ENCODE measurements around the gene LRRC46. TPM values are rescaled to one million over a fixed set of nuclear protein-coding genes. Genes with fewer than 3 reads are reported as not detected.

The LRRC46 gene
- total and polyA plus RNA-seq, 10 of the 15 experiments (the other 5 are each of a cell fraction or from before 2014, with no cell fraction given): 0.15 to 1.8 (median 0.38) TPM; not detected in 1

DNA sequence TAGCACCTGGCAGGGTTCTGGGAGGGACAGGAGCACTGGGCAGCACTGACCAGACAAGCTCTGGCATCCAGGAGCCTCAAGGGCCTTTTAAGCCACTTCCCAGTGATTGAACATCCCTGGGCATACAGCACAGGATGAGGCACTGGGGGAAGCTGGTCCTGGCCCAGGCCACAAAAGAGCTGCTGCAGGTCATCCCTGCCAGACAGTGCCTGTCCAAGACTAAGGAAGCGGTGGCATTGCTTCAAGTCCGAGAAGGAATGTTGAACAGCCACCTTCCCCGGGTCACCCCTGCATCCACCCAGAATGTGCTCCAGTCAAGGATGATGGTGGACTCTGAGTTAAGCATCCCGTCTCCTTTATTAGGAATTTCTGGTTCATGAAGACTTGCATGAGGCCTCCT lies 8.7 kb upstream of the LRRC46 start:
- Histone ChIP-seq H3K4me1 (ENCODE audit: control insufficient read depth, insufficient read depth, low read length) (peaks cover 10% of the 10 kb centered on the region), H3K4me3 (no peak overlapping the region), H4K20me1 (ENCODE audit: control insufficient read depth, insufficient read depth) (no peaks in the 10 kb centered on the region), H3K9me3 (replicated peaks; ENCODE audit: control insufficient read depth, insufficient read depth, low read length) (no peaks in the 10 kb centered on the region), H2AFZ (ENCODE audit: control insufficient read depth, low read depth, low read length) (no peak overlapping the region), H3K79me2 (ENCODE audit: control insufficient read depth, insufficient read depth, low read length) (peaks cover 7% of the 10 kb centered on the region; the same call in 1 of the 2 replicates), H3K36me3 (ENCODE audit: control insufficient read depth in 2 of 2, insufficient read depth in 2 of 2, low read length in 1 of 2) (peaks cover 11 to 16% of the 10 kb centered on the region in 2 experiments; a peak in 3 of 4 replicates), H3K27me3 (replicated peaks in 1 of 2; ENCODE audit: control insufficient read depth in 2 of 2, insufficient read depth in 2 of 2, low read length in 1 of 2) (no peaks in the 10 kb centered on the region), H3K4me2 (ENCODE audit: control insufficient read depth, insufficient read depth) (no peak overlapping the region), H3K9ac (ENCODE audit: control insufficient read depth, insufficient read depth, low read length) (no peak overlapping the region), H3K27ac (ENCODE audit: control insufficient read depth, insufficient read depth) (no peak overlapping the region)
- 98% methylated on average over 4 of the region's 4 CpGs for WGBS (ENCODE audit: insufficient coverage, insufficient replicate concordance, low lambda C conversion rate, missing lambda C conversion rate)
- no peak for ATAC-seq
- ChIA-PET POLR2A (interaction anchor here (1.9 to 2.1 kb wide), 2 partner anchors 9 to 18 kb away, joined by 5 to 14 read pairs; partner anchors contain the start of genes LRRC46, MRPL10 and SCRN2), CTCF (interaction anchor here (1.3 to 2.5 kb wide), 6 partner anchors 8 to 170 kb away, joined by 3 to 20 read pairs (median 6); partner anchors contain the start of genes LRRC46, MRPL10 and SCRN2), RAD21 (ENCODE audit: unreplicated experiment) (no interaction called here), SMC1A (ENCODE audit: uncharacterized antibody, unreplicated experiment) (interaction anchor here (1.0 kb wide), 1 partner anchor 17 kb away, joined by 3 read pairs; no protein-coding TSS in a partner anchor)
- no peak for TF ChIP-seq HCFC1 (IDR thresholded peaks at IDR 0.05; ENCODE audit: low read length)
- no peak for TF ChIP-seq ZNF217 (IDR thresholded peaks at IDR 0.05)
- no peak for TF ChIP-seq MYB (IDR thresholded peaks at IDR 0.05; ENCODE audit: borderline replicate concordance, low read depth, low read length)
- TF ChIP-seq ASH2L (IDR thresholded peaks at IDR 0.05; ENCODE audit: borderline replicate concordance, low read depth): no peak
- peak; percentile 17; the same call in 1 of the 2 replicates for TF ChIP-seq POLR2A (IDR thresholded peaks at IDR 0.05; ENCODE audit: low read depth, low read length)
- BruUV-seq (replicated peaks): no TSS peak
- no peak for DNase-seq (ENCODE audit: low read depth, low spot score)
- no peak for FAIRE-seq
- in situ Hi-C loops (cut with MboI) (no loop called here), intact Hi-C loops (cut with micrococcal nuclease; ENCODE audit: unreplicated experiment) (no loop called here)

DNA sequence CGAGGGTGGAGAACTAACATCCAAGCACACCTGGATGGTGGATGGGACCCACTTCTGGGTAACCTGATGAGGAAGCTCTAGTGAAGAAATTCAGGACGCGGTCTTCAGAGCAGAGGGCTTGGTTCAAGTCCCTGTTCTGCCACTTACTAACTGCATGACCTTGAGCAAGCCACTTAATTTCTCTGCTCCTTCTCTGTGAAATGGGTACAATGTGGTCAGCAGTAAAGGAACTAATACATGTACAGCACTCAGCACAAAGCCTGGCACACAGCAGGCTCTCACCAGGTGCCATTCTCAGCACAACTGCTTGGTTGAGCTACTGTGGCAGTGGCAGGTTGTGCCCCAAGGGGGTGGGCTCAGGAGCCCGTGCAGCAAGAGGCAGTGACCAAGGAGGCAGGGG lies 8.0 kb upstream of the LRRC46 start:
- RAD21 ChIA-PET (ENCODE audit: unreplicated experiment): no interaction called here
- 76% methylated on average over 4 of the region's 4 CpGs for WGBS (ENCODE audit: insufficient coverage, insufficient replicate concordance, low lambda C conversion rate, missing lambda C conversion rate)
- in situ Hi-C loops (cut with MboI): no loop called here
- POLR2A ChIA-PET: no interaction called here
- intact Hi-C loops (cut with micrococcal nuclease; ENCODE audit: unreplicated experiment): no loop called here
- H4K20me1 ChIP-seq (ENCODE audit: control insufficient read depth, insufficient read depth): no peaks in the 10 kb centered on the region
- CTCF ChIA-PET: interaction anchor here (1.4 to 2.5 kb wide), 2 partner anchors 7 to 58 kb away, joined by 4 to 20 read pairs; partner anchors contain the start of genes LRRC46 and MRPL10
- H3K79me2 ChIP-seq (ENCODE audit: control insufficient read depth, insufficient read depth, low read length): peaks cover 7% of the 10 kb centered on the region; the same call in 1 of the 2 replicates
- H3K9ac ChIP-seq (ENCODE audit: control insufficient read depth, insufficient read depth, low read length): no peak overlapping the region
- H3K9me3 ChIP-seq (replicated peaks; ENCODE audit: control insufficient read depth, insufficient read depth, low read length): no peaks in the 10 kb centered on the region
- no peaks in the 10 kb centered on the region for H3K27me3 ChIP-seq (replicated peaks in 1 of 2; ENCODE audit: control insufficient read depth in 2 of 2, insufficient read depth in 2 of 2, low read length in 1 of 2)
- no peak overlapping the region for H3K27ac ChIP-seq (ENCODE audit: control insufficient read depth, insufficient read depth)
- H2AFZ ChIP-seq (ENCODE audit: control insufficient read depth, low read depth, low read length): no peak overlapping the region
- H3K36me3 ChIP-seq (ENCODE audit: control insufficient read depth in 2 of 2, insufficient read depth in 2 of 2, low read length in 1 of 2): peaks cover 11 to 18% of the 10 kb centered on the region in 2 experiments; a peak in 3 of 4 replicates
- DNase-seq (ENCODE audit: low read depth, low spot score): no peak
- no peak overlapping the region for H3K4me3 ChIP-seq
- no peak overlapping the region for H3K4me2 ChIP-seq (ENCODE audit: control insufficient read depth, insufficient read depth)
- no TSS peak for BruUV-seq (replicated peaks)
- ATAC-seq: no peak
- peaks cover 10% of the 10 kb centered on the region for H3K4me1 ChIP-seq (ENCODE audit: control insufficient read depth, insufficient read depth, low read length)
- TF ChIP-seq SPI1 (IDR thresholded peaks at IDR 0.05; ENCODE audit: borderline replicate concordance, insufficient read depth, low read depth, low read length) (no peak), MTA2 (IDR thresholded peaks at IDR 0.05; ENCODE audit: low read depth) (no peak), RFX5 (IDR thresholded peaks at IDR 0.05; ENCODE audit: low read depth, low read length) (no peak), NRF1 (conservative IDR thresholded peaks at IDR 0.05; ENCODE audit: low read depth, low read length) (no peak), EGR1 (IDR thresholded peaks at IDR 0.05; ENCODE audit: borderline replicate concordance in 1 of 2, low read depth in 2 of 2, low read length in 2 of 2) (no peak), TBL1XR1 (IDR thresholded peaks at IDR 0.05; ENCODE audit: low read depth, low read length) (no peak), HCFC1 (IDR thresholded peaks at IDR 0.05; ENCODE audit: low read length) (no peak), DPF2 (IDR thresholded peaks at IDR 0.05) (no peak), MTA3 (IDR thresholded peaks at IDR 0.05; ENCODE audit: borderline replicate concordance, low read length) (no peak), HDGF (IDR thresholded peaks at IDR 0.05) (no peak), NBN (IDR thresholded peaks at IDR 0.05) (no peak), RAD21 (IDR thresholded peaks at IDR 0.05; ENCODE audit: insufficient read depth, low read depth, low read length) (no peak)
- TF ChIP-seq, protein P1, sequence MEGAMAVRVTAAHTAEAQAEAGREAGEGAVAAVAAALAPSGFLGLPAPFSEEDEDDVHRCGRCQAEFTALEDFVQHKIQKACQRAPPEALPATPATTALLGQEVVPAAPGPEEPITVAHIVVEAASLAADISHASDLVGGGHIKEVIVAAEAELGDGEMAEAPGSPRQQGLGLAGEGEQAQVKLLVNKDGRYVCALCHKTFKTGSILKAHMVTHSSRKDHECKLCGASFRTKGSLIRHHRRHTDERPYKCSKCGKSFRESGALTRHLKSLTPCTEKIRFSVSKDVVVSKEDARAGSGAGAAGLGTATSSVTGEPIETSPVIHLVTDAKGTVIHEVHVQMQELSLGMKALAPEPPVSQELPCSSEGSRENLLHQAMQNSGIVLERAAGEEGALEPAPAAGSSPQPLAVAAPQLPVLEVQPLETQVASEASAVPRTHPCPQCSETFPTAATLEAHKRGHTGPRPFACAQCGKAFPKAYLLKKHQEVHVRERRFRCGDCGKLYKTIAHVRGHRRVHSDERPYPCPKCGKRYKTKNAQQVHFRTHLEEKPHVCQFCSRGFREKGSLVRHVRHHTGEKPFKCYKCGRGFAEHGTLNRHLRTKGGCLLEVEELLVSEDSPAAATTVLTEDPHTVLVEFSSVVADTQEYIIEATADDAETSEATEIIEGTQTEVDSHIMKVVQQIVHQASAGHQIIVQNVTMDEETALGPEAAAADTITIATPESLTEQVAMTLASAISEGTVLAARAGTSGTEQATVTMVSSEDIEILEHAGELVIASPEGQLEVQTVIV (IDR thresholded peaks at IDR 0.05; ENCODE audit: borderline replicate concordance, partially characterized antibody): no peak
- SMC1A ChIA-PET (ENCODE audit: uncharacterized antibody, unreplicated experiment): interaction anchor here (1.0 kb wide), 1 partner anchor 16 kb away, joined by 3 read pairs; no protein-coding TSS in a partner anchor
- FAIRE-seq: no peak
